ENCODE data around the gene SLC5A1. TPM values are rescaled to one million over a fixed set of nuclear protein-coding genes. Genes with fewer than 3 reads are reported as not detected.
"Not testable (repeated sequence)": the region's sequence is repeated elsewhere in the genome, so short reads cannot be mapped to it uniquely, and the experiment has no call there.

The SLC5A1 gene
- total RNA-seq, 1 donor from 2014 or later: not detected

DNA sequence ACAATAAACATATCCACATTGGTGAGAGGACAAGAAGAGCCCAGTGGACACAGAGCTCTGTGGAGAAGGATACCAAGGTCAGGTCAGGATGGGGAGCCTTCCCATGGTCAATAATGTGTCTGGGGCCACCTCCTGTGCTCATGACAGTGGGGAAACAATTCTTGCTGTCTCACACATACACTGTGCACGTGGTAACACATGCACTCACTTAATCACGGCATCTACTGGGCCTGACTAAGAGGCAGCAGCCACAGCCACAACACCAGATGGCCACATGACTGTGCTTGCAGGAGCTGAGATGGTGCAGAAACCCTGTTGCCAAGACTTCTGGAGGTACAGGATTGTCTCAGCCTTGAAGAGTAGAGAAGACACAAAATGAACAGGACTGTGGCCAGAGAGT, 87.4 kb downstream of the SLC5A1 start:
- Mint-ChIP-seq H3K27me3 (ENCODE audit: insufficient read depth, low read depth) (peaks cover 5% of the 10 kb centered on the region), H3K9me3 (peaks cover 2% of the 10 kb centered on the region), H3K36me3 (no peaks in the 10 kb centered on the region), H3K27ac (no peak overlapping the region), H3K4me1 (no peaks in the 10 kb centered on the region), H3K4me3 (no peak overlapping the region)
- H3K9me3 ChIP-seq (ENCODE audit: low read depth): no peaks in the 10 kb centered on the region
- TF ChIP-seq EZH2 (IDR thresholded peaks at IDR 0.05) (no peak), EZH2phosphoT487 (IDR thresholded peaks at IDR 0.05) (no peak)
- no peaks in the 10 kb centered on the region for H3F3A ChIP-seq (ENCODE audit: low read depth)
- no peak overlapping the region for H3K4me2 ChIP-seq
- no peaks in the 10 kb centered on the region for H3K79me2 ChIP-seq (ENCODE audit: low read depth)
- no peak overlapping the region for H3K27ac ChIP-seq
- no peaks in the 10 kb centered on the region for H3K4me1 ChIP-seq
- H3K36me3 ChIP-seq: no peaks in the 10 kb centered on the region
- no peaks in the 10 kb centered on the region for H4K20me1 ChIP-seq (ENCODE audit: low read depth)
- no peak overlapping the region for H3K4me3 ChIP-seq
- DNase-seq (ENCODE audit: low spot score): no peak
- H3K27me3 ChIP-seq: no peaks in the 10 kb centered on the region
- H3K9ac ChIP-seq: no peak overlapping the region
- H2AFZ ChIP-seq (replicated peaks): no peak overlapping the region

- Histone ChIP-seq H3K9me3 (ENCODE audit: low read depth) (no peaks in the 10 kb centered on the region), H3K36me3 (no peaks in the 10 kb centered on the region), H3K4me2 (no peak overlapping the region), H3K9ac (no peak overlapping the region), H2AFZ (replicated peaks) (no peak overlapping the region), H3F3A (ENCODE audit: low read depth) (no peaks in the 10 kb centered on the region), H3K4me3 (no peak overlapping the region), H3K79me2 (ENCODE audit: low read depth) (no peaks in the 10 kb centered on the region), H4K20me1 (ENCODE audit: low read depth) (no peaks in the 10 kb centered on the region), H3K27ac (no peak overlapping the region), H3K27me3 (no peaks in the 10 kb centered on the region), H3K4me1 (no peaks in the 10 kb centered on the region)
- DNase-seq (ENCODE audit: low spot score): no peak
- no peak overlapping the region for H3K4me3 Mint-ChIP-seq
- no peaks in the 10 kb centered on the region for H3K36me3 Mint-ChIP-seq
- H3K4me1 Mint-ChIP-seq: no peaks in the 10 kb centered on the region
- TF ChIP-seq EZH2phosphoT487 (IDR thresholded peaks at IDR 0.05): no peak
- TF ChIP-seq, protein P1, sequence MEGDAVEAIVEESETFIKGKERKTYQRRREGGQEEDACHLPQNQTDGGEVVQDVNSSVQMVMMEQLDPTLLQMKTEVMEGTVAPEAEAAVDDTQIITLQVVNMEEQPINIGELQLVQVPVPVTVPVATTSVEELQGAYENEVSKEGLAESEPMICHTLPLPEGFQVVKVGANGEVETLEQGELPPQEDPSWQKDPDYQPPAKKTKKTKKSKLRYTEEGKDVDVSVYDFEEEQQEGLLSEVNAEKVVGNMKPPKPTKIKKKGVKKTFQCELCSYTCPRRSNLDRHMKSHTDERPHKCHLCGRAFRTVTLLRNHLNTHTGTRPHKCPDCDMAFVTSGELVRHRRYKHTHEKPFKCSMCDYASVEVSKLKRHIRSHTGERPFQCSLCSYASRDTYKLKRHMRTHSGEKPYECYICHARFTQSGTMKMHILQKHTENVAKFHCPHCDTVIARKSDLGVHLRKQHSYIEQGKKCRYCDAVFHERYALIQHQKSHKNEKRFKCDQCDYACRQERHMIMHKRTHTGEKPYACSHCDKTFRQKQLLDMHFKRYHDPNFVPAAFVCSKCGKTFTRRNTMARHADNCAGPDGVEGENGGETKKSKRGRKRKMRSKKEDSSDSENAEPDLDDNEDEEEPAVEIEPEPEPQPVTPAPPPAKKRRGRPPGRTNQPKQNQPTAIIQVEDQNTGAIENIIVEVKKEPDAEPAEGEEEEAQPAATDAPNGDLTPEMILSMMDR (IDR thresholded peaks at IDR 0.05): no peak
- TF ChIP-seq EZH2 (IDR thresholded peaks at IDR 0.05): no peak
- peaks cover 5% of the 10 kb centered on the region for H3K27me3 Mint-ChIP-seq (ENCODE audit: insufficient read depth, low read depth)
- H3K27ac Mint-ChIP-seq: no peak overlapping the region
- peaks cover 2% of the 10 kb centered on the region for H3K9me3 Mint-ChIP-seq
These were observed 89.1 kb downstream of the SLC5A1 start for GRCh38 chr22:32132126-32132525.

DNA sequence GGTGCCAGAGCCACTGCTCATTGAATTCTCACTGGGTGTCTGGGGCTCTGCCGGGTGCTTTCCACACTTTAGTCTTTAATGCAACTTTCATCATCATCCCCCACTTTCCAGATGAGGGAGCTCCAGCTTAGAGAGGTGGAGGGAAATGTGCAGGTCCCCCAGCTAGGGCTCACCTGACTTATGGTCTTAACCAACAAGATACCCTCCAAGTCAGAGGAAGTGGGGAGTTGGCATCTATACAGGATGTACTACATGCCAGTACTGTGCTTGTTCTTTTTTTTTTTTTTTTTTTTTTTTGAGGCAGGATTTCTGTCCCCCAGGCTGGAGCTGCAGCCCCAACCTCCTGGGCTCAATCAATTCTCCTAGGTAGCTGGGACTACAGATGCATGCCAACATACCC, 89.7 kb downstream of the SLC5A1 start:
- no peak for DNase-seq (ENCODE audit: low spot score)
- no peaks in the 10 kb centered on the region for H3F3A ChIP-seq (ENCODE audit: low read depth)
- peaks cover 5% of the 10 kb centered on the region for H3K27me3 Mint-ChIP-seq (ENCODE audit: insufficient read depth, low read depth)
- H3K9me3 ChIP-seq (ENCODE audit: low read depth): no peaks in the 10 kb centered on the region
- H3K4me1 Mint-ChIP-seq: no peaks in the 10 kb centered on the region
- no peaks in the 10 kb centered on the region for H3K27me3 ChIP-seq
- H3K79me2 ChIP-seq (ENCODE audit: low read depth): no peaks in the 10 kb centered on the region
- no peak overlapping the region for H2AFZ ChIP-seq (replicated peaks)
- H3K27ac ChIP-seq: no peak overlapping the region
- no peak overlapping the region for H3K4me3 Mint-ChIP-seq
- H3K9me3 Mint-ChIP-seq: peaks cover 2% of the 10 kb centered on the region
- no peak overlapping the region for H3K4me3 ChIP-seq
- no peak overlapping the region for H3K9ac ChIP-seq
- no peak overlapping the region for H3K4me2 ChIP-seq
- H3K36me3 ChIP-seq: no peaks in the 10 kb centered on the region
- H3K4me1 ChIP-seq: no peaks in the 10 kb centered on the region
- no peaks in the 10 kb centered on the region for H3K36me3 Mint-ChIP-seq
- H3K27ac Mint-ChIP-seq: no peak overlapping the region
- TF ChIP-seq EZH2 (IDR thresholded peaks at IDR 0.05) (no peak), EZH2phosphoT487 (IDR thresholded peaks at IDR 0.05) (no peak)
- TF ChIP-seq, protein P1 (IDR thresholded peaks at IDR 0.05): no peak
- H4K20me1 ChIP-seq (ENCODE audit: low read depth): no peaks in the 10 kb centered on the region

GRCh38 chr22:32134796-32135195, 91.7 kb downstream of the SLC5A1 start:
- H3K79me2 ChIP-seq (ENCODE audit: low read depth); H3K9me3 Mint-ChIP-seq; H3K27ac Mint-ChIP-seq; H4K20me1 ChIP-seq (ENCODE audit: low read depth); H3F3A ChIP-seq (ENCODE audit: low read depth); H2AFZ ChIP-seq (replicated peaks); H3K36me3 Mint-ChIP-seq; DNase-seq (ENCODE audit: low spot score); H3K9me3 ChIP-seq (ENCODE audit: low read depth); H3K9ac ChIP-seq; H3K4me3 Mint-ChIP-seq; H3K27me3 ChIP-seq; H3K4me1 ChIP-seq; H3K4me1 Mint-ChIP-seq; H3K27ac ChIP-seq; H3K27me3 Mint-ChIP-seq (ENCODE audit: insufficient read depth, low read depth); H3K4me3 ChIP-seq; H3K36me3 ChIP-seq; H3K4me2 ChIP-seq: not testable (repeated sequence)

- not testable (repeated sequence) for H4K20me1 ChIP-seq (ENCODE audit: low read depth); H3F3A ChIP-seq (ENCODE audit: low read depth); H3K4me1 ChIP-seq; H3K4me1 Mint-ChIP-seq; DNase-seq (ENCODE audit: low spot score); H3K36me3 ChIP-seq; H3K9ac ChIP-seq; H3K27ac Mint-ChIP-seq; H2AFZ ChIP-seq (replicated peaks); H3K27me3 Mint-ChIP-seq (ENCODE audit: insufficient read depth, low read depth); H3K4me2 ChIP-seq; H3K4me3 Mint-ChIP-seq; H3K79me2 ChIP-seq (ENCODE audit: low read depth); H3K4me3 ChIP-seq; H3K27me3 ChIP-seq; H3K9me3 Mint-ChIP-seq; H3K36me3 Mint-ChIP-seq; H3K27ac ChIP-seq; H3K9me3 ChIP-seq (ENCODE audit: low read depth)
These were observed 92.9 kb downstream of the SLC5A1 start for GRCh38 chr22:32135958-32136357.

DNA sequence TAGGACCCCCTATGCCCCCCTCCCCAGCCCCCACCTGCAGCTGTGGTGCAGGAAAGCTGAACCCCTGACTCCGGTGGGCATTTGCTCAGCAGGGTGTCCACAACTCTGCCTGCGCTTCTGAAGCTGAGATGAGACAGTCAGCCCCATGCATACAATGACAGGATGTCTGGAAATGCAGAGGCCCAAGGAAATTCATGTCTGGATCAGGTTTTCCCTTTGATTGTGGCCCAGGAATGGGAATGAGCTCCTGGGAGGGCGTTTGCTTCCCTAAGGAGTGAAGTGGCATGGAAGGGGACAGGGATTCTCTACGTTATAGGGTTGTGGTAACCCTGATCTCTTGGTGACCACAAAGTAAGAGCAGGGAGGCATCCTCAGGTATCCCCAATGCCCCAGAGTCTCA, 93.8 kb downstream of the SLC5A1 start:
- H3K9ac ChIP-seq; H3K4me3 ChIP-seq; H3K27me3 ChIP-seq; H3K27me3 Mint-ChIP-seq (ENCODE audit: insufficient read depth, low read depth); H3K79me2 ChIP-seq (ENCODE audit: low read depth); H3K27ac ChIP-seq; H3K4me3 Mint-ChIP-seq; H3K9me3 Mint-ChIP-seq; H3K27ac Mint-ChIP-seq; DNase-seq (ENCODE audit: low spot score); H3K4me2 ChIP-seq; H3K36me3 Mint-ChIP-seq; H3K36me3 ChIP-seq; H3K4me1 Mint-ChIP-seq; H2AFZ ChIP-seq (replicated peaks); H3K9me3 ChIP-seq (ENCODE audit: low read depth); H4K20me1 ChIP-seq (ENCODE audit: low read depth); H3F3A ChIP-seq (ENCODE audit: low read depth); H3K4me1 ChIP-seq: not testable (repeated sequence)

Data from neural progenitor cell (in vitro differentiated cells).